ENCODE measurements around the gene MAP3K14. TPM values are rescaled to one million over a fixed set of nuclear protein-coding genes. Genes with fewer than 3 reads are reported as not detected.

MAP3K14 gene
- total RNA-seq, 1 donor from 2014 or later: 5.2 TPM

DNA sequence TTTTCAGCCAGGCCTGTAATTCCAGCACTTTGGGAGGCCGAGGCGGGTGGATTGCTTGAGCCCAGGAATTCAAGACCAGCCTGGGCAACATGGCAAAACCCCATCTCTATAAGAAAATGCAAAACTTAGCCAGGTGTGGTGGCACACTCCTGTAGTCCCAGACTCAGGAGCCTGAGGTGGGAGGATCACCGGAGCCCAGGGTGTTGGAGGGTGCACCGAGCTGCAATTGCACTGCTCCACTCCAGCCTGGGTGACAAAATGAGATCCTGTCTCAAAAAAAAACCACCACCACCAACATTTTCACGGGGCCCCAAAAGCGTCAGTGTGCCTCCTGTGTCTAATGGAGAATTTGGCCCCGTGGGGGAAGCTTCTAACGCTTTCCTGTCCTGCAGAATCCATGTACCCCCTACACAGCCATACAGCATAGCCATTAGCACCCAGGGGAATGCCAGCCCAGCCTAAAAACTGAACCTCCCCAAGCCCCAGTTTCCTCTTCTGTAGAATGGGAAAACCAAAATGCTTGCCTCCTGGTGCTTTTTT is 22.2 kb upstream of the MAP3K14 start:
- Mint-ChIP-seq H3K4me3 (ENCODE audit: unreplicated experiment) (no peak overlapping the region), H3K4me1 (ENCODE audit: unreplicated experiment) (peaks cover 31% of the 10 kb centered on the region), H3K27me3 (ENCODE audit: unreplicated experiment) (no peaks in the 10 kb centered on the region), H3K27ac (ENCODE audit: unreplicated experiment) (no peak overlapping the region), H3K36me3 (ENCODE audit: low read depth, unreplicated experiment) (no peaks in the 10 kb centered on the region), H3K9me3 (ENCODE audit: unreplicated experiment) (no peaks in the 10 kb centered on the region)
- TF ChIP-seq, protein P1, sequence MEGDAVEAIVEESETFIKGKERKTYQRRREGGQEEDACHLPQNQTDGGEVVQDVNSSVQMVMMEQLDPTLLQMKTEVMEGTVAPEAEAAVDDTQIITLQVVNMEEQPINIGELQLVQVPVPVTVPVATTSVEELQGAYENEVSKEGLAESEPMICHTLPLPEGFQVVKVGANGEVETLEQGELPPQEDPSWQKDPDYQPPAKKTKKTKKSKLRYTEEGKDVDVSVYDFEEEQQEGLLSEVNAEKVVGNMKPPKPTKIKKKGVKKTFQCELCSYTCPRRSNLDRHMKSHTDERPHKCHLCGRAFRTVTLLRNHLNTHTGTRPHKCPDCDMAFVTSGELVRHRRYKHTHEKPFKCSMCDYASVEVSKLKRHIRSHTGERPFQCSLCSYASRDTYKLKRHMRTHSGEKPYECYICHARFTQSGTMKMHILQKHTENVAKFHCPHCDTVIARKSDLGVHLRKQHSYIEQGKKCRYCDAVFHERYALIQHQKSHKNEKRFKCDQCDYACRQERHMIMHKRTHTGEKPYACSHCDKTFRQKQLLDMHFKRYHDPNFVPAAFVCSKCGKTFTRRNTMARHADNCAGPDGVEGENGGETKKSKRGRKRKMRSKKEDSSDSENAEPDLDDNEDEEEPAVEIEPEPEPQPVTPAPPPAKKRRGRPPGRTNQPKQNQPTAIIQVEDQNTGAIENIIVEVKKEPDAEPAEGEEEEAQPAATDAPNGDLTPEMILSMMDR (IDR thresholded peaks at IDR 0.05; ENCODE audit: unreplicated experiment): no peak
- DNase-seq (ENCODE audit: low spot score): no peak

DNA sequence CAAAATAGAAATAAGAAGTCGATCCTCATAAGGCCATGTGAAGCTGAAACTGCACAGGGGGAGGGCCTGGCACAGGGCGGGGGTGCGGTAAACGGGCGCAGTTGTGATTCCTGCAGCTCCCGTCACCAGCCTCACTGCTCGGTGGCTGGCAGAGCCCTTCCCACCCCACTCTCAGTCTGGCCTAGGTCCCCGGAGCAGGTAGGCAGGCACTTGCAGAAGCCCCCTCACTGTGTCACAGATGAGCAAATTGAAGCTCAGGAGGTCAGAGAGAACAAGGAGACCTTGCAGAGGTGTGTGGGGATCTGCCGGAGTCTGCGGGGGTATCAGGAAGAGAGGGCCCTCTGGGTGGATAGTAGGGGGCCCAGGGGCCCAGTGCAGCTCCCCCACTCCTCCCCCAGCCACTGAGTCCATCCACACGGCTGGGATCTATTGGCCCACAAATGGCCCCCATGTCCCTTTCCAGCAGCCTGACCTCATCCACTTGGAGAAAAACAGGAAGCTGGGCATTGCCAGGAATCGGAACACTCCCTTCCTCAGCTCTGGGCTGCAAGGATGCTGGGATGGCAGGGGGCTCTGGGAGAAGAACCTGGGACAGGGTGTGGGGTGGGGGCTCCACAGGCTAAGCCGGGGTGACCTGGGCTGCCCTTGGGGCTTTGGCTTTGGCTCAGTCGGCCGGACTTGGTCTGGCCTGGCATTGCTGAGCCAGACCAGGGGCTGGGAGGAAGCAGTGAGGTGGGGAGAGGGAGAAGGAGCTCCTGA is 21.4 kb upstream of the MAP3K14 start:
- Mint-ChIP-seq H3K27ac (ENCODE audit: unreplicated experiment) (peak overlapping the region; percentile 86), H3K36me3 (ENCODE audit: low read depth, unreplicated experiment) (no peaks in the 10 kb centered on the region), H3K4me1 (ENCODE audit: unreplicated experiment) (peaks cover 35% of the 10 kb centered on the region), H3K4me3 (ENCODE audit: unreplicated experiment) (no peak overlapping the region), H3K27me3 (ENCODE audit: unreplicated experiment) (peaks cover 2% of the 10 kb centered on the region), H3K9me3 (ENCODE audit: unreplicated experiment) (no peaks in the 10 kb centered on the region)
- TF ChIP-seq, protein P1 (IDR thresholded peaks at IDR 0.05; ENCODE audit: unreplicated experiment): no peak
- DNase-seq (ENCODE audit: low spot score): peak; percentile 23

DNA sequence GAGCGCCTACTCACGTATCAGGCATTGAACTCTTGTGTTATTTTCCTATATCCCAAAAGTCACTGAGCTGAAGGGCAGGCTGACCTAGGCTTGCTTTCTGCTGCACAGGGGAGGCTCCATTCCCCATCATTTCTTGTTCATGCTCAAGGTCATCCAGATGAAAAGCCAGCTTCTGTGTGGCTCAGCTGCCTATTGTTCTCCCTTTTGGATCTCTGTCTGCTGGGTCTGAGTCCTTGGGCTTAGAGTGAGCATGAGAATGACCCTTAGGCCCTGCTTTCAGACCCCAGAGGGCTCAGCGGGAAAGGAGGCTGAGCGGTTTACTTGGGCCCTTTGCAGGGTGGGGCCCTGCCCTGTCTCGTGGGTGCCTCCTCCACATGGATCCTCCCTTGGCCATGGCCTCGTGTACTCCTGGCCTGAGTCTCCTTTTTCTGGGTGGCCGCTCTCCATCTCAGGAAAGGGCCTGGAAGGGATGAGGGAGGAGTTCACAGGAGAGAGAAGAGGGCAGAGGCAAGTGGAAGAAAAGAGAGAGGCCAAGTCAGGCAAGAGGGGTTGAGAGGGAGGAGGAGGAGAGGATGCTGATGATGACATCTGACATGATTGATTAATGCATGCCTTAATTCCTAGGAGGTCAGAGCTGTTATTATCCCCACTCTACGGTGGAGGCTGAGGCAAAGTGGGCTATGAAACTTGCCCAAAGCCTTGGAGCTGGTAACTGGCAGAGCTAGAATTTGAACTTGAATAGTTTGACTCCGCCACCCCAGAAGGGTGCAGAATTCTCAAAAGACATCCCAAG is 19.8 kb upstream of the MAP3K14 start:
- TF ChIP-seq, protein P1 (IDR thresholded peaks at IDR 0.05; ENCODE audit: unreplicated experiment): no peak
- no peak for DNase-seq (ENCODE audit: low spot score)
- Mint-ChIP-seq H3K27me3 (ENCODE audit: unreplicated experiment) (peaks cover 2% of the 10 kb centered on the region), H3K4me1 (ENCODE audit: unreplicated experiment) (peaks cover 30% of the 10 kb centered on the region), H3K36me3 (ENCODE audit: low read depth, unreplicated experiment) (no peaks in the 10 kb centered on the region), H3K4me3 (ENCODE audit: unreplicated experiment) (no peak overlapping the region), H3K27ac (ENCODE audit: unreplicated experiment) (no peak overlapping the region), H3K9me3 (ENCODE audit: unreplicated experiment) (no peaks in the 10 kb centered on the region)

DNA sequence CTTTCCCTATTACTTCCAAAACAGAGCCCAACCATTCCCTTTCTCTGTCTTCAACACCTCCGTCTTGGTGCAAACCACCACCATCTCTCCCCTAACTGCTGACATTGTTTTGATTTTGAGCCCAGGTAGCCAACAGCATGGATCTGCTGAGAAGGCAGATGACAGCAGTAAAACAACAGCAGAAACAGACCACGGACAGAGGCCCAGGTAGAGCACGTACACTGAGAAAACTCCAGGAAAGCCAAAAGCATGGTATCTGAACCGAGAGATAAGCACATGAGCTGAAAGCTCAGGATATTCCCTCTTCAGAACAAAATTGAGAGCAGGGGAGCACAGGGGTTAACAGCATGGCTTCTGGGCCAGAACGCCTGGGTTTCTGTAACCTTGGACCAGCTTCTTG is 18.9 kb upstream of the MAP3K14 start:
- no peak overlapping the region for H3K4me3 Mint-ChIP-seq (ENCODE audit: unreplicated experiment)
- H3K4me1 Mint-ChIP-seq (ENCODE audit: unreplicated experiment): peaks cover 26% of the 10 kb centered on the region

More for the DNA sequence above, 18.9 kb upstream of the MAP3K14 start:
- H3K36me3 Mint-ChIP-seq (ENCODE audit: low read depth, unreplicated experiment): no peaks in the 10 kb centered on the region
- H3K9me3 Mint-ChIP-seq (ENCODE audit: unreplicated experiment): no peaks in the 10 kb centered on the region
- no peak overlapping the region for H3K27ac Mint-ChIP-seq (ENCODE audit: unreplicated experiment)
- no peak for DNase-seq (ENCODE audit: low spot score)
- peaks cover 2% of the 10 kb centered on the region for H3K27me3 Mint-ChIP-seq (ENCODE audit: unreplicated experiment)
- TF ChIP-seq, protein P1 (IDR thresholded peaks at IDR 0.05; ENCODE audit: unreplicated experiment): no peak

Measured in endothelial cell (in vitro differentiated cells).